Nucleus accumbens (tissue), 56 donors: ENCODE measurements around the gene GALNT2.
A peak's percentile ranks its signal among the peaks of the same experiment; 100 is the strongest.

Source experiments
- DNase-seq, 56 donors: peaks; one replicate each; lab custom pipeline; 2025; lab: John Stamatoyannopoulos, UW

GALNT2 gene

DNA sequence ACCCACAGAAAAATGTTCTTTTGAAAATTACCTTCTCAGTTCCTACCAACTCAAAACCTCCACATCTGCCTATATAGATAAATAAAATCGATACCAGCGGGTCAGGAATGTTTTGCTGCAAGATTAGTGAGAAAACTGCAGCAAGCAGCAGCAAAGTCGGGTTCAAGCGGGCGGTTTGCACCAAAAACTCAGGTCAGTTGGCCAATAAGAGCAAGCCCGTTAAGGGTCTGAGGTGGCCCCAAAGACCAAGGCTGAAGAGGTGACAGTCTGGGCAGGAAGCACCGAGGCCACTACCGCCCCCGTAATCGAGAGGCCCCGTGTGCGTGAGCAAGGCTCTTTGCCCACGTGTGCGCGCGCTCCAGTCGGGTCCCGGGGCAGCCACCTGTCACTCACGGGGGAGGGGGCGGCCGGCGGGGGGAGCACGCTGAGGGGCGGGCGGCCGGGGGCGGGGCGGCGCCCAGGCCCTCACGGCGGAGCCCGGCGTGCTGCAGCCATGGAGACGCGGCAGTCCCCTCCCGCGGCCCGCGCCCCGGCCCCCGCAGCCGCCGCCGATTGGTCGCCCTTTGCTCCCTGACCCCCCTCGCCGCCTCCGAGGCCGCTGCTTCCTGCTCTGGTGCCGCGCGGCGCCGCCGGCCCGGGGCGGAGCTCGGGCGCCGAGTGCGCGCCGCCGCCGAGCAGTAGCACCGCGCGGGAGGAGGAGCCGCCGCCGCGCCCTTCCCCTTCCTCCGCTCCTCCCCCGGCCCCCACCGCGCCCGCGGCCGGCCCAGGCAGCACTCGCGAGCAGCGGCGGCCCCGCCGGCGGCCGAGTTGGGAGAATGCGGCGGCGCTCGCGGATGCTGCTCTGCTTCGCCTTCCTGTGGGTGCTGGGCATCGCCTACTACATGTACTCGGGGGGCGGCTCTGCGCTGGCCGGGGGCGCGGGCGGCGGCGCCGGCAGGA, at the start of gene GALNT2:
TSS of gene GALNT2 (plus strand) at position 773 of the 939 bp plus-strand sequence. CDS start at position 816, 43 bp downstream.
- DNase-seq, result peak; percentile 31 to 93 (median 81)

DNA sequence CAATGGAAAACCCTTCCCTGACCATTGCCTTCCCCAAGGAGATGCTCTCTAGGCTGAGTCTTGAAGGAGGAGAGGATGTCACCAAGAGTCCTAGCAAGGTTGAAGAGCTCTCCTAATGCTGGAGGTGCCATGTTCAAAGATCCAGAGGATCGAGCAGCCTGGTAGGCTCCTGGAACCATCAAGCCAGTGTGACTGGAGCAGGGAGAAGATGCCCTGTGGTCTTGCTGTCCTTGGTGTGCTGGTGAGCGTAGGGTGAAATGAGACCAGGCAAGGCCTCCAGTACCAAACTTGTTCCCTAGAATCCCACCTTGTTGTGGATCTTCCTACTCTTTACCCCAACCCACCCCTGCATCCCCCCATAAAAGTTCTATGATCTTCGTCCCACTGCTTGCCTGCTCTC, 46.6 kb upstream of the GALNT2 start:
- DNase-seq, result no peak

GRCh38 chr1:230022666-230023380, 44.2 kb upstream of the GALNT2 start:
- DNase-seq, result no peak

DNA sequence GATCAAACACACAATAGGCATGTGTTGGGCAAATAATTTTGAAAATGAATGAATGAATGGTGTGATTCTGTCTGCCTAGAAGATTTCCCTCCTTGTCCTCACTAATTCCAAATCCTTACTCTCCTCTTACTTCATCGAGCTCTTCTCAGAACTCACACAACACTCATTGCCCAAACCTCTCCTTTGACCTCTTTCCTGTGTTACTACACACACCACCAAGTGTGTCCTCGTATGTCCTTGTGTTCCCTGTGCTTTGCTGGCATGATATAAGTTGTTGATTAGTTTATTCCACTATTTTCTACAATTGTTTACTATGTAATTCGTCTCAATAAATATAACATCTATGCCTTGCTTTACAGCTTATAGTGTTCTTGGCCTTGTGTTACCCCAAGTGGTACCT, 41.4 kb upstream of the GALNT2 start:
- DNase-seq, result no peak

DNA sequence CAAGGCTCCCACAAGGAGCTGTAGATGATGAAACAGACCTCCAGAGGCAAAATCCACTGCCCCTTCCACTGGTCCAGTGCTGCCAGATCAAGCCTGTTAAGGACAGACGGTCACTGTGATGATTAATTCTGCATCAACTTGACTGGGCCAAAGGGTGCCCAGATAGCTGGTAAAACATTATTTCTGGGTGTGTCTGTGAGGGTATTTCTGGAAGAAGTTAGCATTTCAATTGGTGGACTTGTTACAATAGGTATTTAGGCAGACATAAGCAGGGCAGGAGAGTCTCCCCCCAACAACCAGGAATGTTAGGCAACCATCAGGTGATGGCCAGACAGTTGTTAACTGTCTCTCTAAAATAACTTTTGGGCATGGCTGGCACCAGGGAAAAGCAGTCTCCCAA, 40.9 kb upstream of the GALNT2 start:
- DNase-seq, result no peak

DNA sequence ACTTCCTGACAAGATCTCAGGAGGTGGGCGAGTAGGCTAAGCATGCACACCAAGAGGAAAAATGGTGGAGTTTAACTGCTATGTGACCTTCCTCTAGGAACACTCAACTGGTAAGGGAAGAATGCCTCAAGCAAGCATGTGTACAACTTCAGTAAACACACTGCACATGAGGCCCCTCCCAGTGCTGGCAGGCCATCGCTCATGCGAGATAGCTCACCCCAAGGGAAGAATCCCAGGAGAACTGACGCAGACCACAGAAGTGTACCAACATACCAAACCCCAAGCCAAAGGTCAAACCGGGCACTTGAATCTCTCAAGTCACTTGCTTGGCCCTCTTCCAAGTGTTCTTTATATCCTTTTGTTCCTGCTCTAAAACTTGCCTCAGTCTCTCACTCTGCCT, 40.5 kb upstream of the GALNT2 start:
- DNase-seq, result no peak

- DNase-seq, result no peak
Measured at GRCh38 chr1:230028602-230029223, 38.3 kb upstream of the GALNT2 start.

DNA sequence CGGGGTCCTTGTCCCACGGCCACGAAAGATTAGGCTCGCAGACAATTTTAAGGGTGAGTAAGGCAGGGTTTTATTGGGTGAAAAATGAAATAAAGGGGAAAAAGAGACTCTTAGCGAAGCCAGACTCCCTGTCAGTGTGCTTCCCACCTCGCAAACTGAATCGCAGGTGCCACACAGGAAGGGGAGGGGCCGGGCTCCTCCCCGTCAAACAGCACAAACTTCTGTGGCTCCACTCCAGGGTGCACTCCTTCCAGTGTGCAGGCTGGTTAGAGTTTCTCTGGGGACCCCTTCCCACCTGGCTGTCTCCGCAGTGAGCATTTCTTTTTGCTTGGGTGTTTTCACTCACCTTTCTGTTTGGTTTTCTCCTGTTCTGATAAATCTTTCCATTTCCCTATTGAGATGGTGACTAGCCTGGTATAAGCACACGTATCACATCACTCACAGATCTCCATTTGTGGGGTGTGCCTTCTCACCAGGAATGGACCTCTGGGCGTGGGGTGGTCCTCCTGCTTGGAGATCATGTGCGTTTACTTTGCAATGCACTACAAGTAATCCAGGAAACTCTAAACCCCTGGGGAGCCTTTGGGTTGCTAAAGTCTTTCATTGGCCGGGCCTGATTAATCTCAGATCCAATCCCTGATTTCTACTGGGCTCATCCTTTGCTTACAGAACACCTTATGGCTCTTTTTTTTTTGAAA, 37.6 kb upstream of the GALNT2 start:
- no peak for DNase-seq

- DNase-seq, result no peak
Measured at GRCh38 chr1:230030122-230030821, 36.8 kb upstream of the GALNT2 start.

- no peak for DNase-seq
Measured at GRCh38 chr1:230031131-230031530, 35.9 kb upstream of the GALNT2 start.

GRCh38 chr1:230032516-230033281, 34.3 kb upstream of the GALNT2 start:
- DNase-seq, result no peak

GRCh38 chr1:230037261-230037660, 29.8 kb upstream of the GALNT2 start:
- DNase-seq, result no peak

DNA sequence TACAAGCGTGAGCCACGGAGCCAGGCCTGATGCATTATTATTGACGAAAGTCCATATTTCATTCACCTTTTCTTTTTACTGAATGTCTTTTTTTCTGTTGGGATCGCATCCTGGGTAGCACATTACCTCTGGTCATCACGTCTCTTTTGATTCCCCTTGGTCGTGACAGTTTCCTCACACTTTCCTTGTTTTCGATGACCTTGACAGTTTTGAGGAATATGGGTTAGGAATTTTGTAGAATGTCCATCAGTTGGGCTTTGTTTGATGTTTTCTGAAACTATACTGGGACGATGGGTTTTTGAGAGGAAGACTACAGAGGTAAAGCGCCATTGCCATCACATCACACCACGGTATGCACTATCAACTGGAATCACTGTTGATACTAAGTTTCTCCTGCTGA, 26.6 kb upstream of the GALNT2 start:
- DNase-seq, result no peak

- DNase-seq, result no peak
Measured at GRCh38 chr1:230043081-230043480, 24.0 kb upstream of the GALNT2 start.

GRCh38 chr1:230044729-230045128, 22.3 kb upstream of the GALNT2 start:
- DNase-seq, result no peak

- no peak for DNase-seq
Measured at GRCh38 chr1:230047114-230047865, 19.7 kb upstream of the GALNT2 start.

GRCh38 chr1:230048322-230048721, 18.7 kb upstream of the GALNT2 start:
- DNase-seq, result no peak

DNA sequence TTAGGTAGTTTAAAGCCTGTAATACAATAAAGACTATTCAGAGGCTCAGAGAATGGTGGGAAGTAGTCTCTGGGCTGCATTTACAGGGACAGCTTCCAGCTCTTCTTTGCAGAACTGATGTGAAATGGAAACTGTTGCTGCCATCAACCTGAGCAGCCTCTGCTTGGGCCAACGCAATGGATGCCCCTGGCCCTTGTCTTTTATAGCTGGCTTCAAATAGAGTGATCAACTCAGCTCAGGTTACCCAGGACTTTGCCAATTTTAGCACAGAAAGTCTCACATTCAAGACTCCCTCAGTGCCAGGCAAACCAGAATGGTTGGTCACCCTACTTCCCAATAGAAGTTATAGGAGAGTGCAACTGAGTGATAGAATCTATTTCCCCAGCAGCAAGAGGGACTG, 18.1 kb upstream of the GALNT2 start:
- DNase-seq, result no peak

DNA sequence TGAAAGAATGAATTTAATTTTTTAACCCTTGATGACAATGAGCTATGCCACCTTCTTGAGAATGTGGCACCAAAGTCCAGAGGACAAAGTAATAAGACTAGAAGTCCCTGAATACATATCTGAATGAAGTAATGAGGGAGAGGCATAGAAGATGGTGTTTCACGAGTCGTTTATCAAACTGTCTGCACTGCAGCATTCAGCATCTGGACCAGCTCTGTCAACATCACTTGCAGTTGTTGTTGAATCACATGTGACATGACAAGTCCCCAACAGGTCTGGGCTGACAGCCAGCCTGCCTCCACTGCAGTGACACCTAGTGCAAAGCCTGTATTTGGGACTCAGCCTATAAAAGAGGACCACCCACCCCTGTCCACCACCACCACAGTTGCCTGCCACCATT, 17.3 kb upstream of the GALNT2 start:
- DNase-seq, result no peak
